Glutamatergic neuron (in vitro differentiated cells): ENCODE measurements around the gene MAN2A2. TPM values are rescaled to one million over a fixed set of nuclear protein-coding genes. Genes with fewer than 3 reads are reported as not detected.

Source experiments
- DNase-seq: peaks from one replicate; pipeline ENCODE4 v3.0.0; 2022
- H3K27ac Mint-ChIP-seq: one replicate; pipeline ENCODE4 v1.8.0; 2020; ENCODE audit warnings: mild to moderate bottlenecking, mixed read lengths, inconsistent platforms; ENCODE audit not compliant: unreplicated experiment
- H3K27me3 Mint-ChIP-seq: one replicate; pipeline ENCODE4 v1.8.0; 2020; ENCODE audit warnings: mild to moderate bottlenecking, moderate library complexity, mixed read lengths, inconsistent platforms; ENCODE audit not compliant: unreplicated experiment
- H3K36me3 Mint-ChIP-seq: one replicate; pipeline ENCODE4 v1.8.0; 2020; ENCODE audit warnings: mild to moderate bottlenecking, mixed read lengths, inconsistent platforms; ENCODE audit not compliant: unreplicated experiment
- H3K4me1 Mint-ChIP-seq: one replicate; pipeline ENCODE4 v1.8.0; 2020; ENCODE audit warnings: mild to moderate bottlenecking, low read depth, mixed read lengths, inconsistent platforms; ENCODE audit not compliant: unreplicated experiment
- H3K4me3 Mint-ChIP-seq: one replicate; pipeline ENCODE4 v1.8.0; 2020; ENCODE audit warnings: mild to moderate bottlenecking, mixed read lengths, inconsistent platforms; ENCODE audit not compliant: unreplicated experiment
- H3K9me3 Mint-ChIP-seq: one replicate; pipeline ENCODE4 v1.8.0; 2020; ENCODE audit warnings: mild to moderate bottlenecking, moderate library complexity, mixed read lengths, inconsistent platforms; ENCODE audit not compliant: unreplicated experiment
- total RNA-seq: library from RNA; stranded (reverse); fragmentation: NEBNext Ultra II Directional; extraction: Animal tissue kit (Norgen Biotek cat#: 25700); gene quantifications from one replicate; pipeline ENCODE4 v1.2.1, GENCODE V29; 2021; ENCODE audit not compliant: unreplicated experiment
- TF ChIP-seq, protein P1 (sequence below): fragments of 200-600 bp; sonication (generic); IDR thresholded peaks from one replicate; pipeline ENCODE4 v1.5.0; 2021; ENCODE audit not compliant: partially characterized antibody, unreplicated experiment

Gene MAN2A2
- total RNA-seq, 1 donor from 2014 or later: 81.8 TPM

DNA sequence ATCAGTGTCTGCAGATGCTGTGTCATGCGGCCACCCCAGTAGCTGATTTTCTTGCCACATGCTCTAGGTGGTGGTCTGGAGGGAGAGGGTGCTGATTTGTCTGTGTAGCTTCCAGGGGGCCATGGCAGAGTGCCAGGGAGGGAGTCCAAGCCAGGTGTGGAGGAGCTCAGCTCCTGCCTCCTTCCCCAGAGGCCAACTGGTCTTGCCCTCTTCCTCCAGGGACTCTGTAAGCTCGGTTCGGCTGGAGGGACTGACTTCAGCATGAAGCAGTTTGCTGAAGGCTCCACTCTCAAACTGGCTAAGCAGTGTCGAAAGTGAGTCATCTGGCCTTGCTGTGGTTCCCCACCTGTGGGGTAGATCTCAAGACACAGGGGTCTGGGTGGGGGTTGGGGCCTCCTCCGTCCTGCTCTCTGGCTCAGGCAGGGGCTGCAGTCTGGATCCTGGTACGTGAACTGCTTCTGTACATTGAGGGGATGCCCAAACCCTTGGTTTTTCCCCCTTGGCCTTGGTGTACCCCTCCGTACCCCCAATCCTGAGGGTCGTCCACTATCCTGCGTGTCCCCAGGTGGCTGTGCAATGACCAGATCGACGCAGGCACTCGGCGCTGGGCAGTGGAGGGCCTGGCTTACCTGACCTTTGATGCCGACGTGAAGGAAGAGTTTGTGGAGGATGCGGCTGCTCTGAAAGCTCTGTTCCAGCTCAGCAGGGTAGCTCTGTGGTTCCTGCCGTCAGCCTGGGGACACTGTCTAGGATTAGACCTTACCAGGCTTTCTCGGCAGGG, 44.7 kb downstream of the MAN2A2 start:
- Mint-ChIP-seq H3K36me3 (no peaks in the 10 kb centered on the region), H3K4me3 (no peak overlapping the region), H3K9me3 (peaks cover 3% of the 10 kb centered on the region), H3K4me1 (no peaks in the 10 kb centered on the region), H3K27me3 (peaks cover 5% of the 10 kb centered on the region), H3K27ac (no peak overlapping the region)
- TF ChIP-seq, protein P1, sequence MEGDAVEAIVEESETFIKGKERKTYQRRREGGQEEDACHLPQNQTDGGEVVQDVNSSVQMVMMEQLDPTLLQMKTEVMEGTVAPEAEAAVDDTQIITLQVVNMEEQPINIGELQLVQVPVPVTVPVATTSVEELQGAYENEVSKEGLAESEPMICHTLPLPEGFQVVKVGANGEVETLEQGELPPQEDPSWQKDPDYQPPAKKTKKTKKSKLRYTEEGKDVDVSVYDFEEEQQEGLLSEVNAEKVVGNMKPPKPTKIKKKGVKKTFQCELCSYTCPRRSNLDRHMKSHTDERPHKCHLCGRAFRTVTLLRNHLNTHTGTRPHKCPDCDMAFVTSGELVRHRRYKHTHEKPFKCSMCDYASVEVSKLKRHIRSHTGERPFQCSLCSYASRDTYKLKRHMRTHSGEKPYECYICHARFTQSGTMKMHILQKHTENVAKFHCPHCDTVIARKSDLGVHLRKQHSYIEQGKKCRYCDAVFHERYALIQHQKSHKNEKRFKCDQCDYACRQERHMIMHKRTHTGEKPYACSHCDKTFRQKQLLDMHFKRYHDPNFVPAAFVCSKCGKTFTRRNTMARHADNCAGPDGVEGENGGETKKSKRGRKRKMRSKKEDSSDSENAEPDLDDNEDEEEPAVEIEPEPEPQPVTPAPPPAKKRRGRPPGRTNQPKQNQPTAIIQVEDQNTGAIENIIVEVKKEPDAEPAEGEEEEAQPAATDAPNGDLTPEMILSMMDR: no peak
- no peak for DNase-seq

DNA sequence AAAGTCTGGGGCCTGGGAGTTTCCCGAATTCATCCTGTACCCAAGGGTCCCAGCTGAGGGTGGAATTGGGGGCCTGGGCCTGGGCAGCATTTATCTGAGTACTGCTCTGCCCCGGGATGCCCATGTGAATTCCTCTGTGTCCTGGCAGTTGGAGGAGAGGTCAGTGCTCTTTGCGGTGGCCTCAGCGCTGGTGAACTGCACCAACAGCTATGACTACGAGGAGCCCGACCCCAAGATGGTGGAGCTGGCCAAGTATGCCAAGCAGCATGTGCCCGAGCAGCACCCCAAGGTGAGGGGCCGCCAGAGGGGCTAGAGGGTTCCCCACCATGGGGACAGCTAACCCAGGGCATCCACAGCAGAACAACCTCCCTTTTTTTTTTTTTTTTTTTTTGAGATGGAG, 45.4 kb downstream of the MAN2A2 start:
- TF ChIP-seq, protein P1: no peak
- H3K4me3 Mint-ChIP-seq: no peak overlapping the region
- H3K4me1 Mint-ChIP-seq: no peaks in the 10 kb centered on the region
- H3K36me3 Mint-ChIP-seq: no peaks in the 10 kb centered on the region
- H3K27ac Mint-ChIP-seq: no peak overlapping the region
- H3K9me3 Mint-ChIP-seq: peaks cover 3% of the 10 kb centered on the region
- no peak for DNase-seq
- peaks cover 7% of the 10 kb centered on the region for H3K27me3 Mint-ChIP-seq

DNA sequence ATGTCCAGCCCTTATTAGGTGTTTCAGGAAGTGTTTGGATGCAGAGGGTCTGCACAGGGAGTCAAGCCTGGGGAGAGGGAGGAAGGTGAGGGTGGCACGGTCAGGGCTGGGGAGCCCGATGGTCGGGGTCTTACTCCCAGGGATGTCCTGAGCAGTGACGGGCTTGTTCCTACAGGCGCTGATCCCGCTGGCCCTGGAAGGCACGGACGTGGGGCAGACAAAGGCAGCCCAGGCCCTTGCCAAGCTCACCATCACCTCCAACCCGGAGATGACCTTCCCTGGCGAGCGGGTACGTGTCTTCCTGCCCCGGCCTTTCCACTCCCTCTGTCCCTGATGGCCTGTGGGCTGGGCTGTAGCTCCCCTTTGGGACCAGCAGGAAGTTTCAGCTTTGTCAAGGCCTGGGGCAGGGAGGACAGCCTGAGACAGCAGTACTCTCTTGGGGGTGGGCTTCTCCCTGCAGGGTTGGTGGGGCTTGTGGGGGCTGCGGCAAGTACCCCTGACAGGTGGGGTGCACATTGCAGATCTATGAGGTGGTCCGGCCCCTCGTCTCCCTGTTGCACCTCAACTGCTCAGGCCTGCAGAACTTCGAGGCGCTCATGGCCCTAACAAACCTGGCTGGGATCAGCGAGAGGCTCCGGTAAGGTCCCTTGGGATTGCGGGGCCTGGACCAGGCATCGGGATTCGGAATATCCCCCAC, 47.0 kb downstream of the MAN2A2 start:
- Mint-ChIP-seq H3K36me3 (no peaks in the 10 kb centered on the region), H3K27ac (no peak overlapping the region), H3K9me3 (peaks cover 7% of the 10 kb centered on the region), H3K4me3 (no peak overlapping the region), H3K4me1 (no peaks in the 10 kb centered on the region), H3K27me3 (peaks cover 7% of the 10 kb centered on the region)
- no peak for DNase-seq
- TF ChIP-seq, protein P1: no peak

DNA sequence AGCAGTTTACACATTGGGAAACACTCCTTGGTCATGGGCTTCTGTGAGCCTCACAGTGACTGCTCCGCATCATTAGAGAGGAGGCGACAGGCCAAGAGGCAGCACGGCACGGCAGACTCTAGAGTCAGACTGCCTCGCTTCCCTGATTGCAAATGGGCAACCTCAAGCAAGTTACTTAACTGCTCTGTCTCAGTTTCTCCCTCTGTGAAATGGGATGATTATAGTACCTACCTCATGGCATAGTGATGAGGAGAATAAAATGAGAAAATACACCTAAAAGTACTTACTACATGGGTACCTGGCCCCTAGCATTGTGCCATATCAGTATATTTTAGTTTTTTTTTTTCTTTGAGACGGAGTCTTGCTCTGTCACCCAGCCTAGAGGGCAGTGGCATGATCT, 47.6 kb downstream of the MAN2A2 start:
- Mint-ChIP-seq H3K9me3 (peaks cover 7% of the 10 kb centered on the region), H3K36me3 (no peaks in the 10 kb centered on the region), H3K4me3 (no peak overlapping the region), H3K27me3 (peaks cover 8% of the 10 kb centered on the region), H3K4me1 (no peaks in the 10 kb centered on the region), H3K27ac (no peak overlapping the region)
- TF ChIP-seq, protein P1: no peak
- no peak for DNase-seq
